Measurements from ENCODE around the gene DIAPH2. TPM values are rescaled to one million over a fixed set of nuclear protein-coding genes. Genes with fewer than 3 reads are reported as not detected.

DIAPH2 gene
- total and polyA plus RNA-seq, 12 donors = 1.8 to 13.6 (median 10.1) TPM

DNA sequence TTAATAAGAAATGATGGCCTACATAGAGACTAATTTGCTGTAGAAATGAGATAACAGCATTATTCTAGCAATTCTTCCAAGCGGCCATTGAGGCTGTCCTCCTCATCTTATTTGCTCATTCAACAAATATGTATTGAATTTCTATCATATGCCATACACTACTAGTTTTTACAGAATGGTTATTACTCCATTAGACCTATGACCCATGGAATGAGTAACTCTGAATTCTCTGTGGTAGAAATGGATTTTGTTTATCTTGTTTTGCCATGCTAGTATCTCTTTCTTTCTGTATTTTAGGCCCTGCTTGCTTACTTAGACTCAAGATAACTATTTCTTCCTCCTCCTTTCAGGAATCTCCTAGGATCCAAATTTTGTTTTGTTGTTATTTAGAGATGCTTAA lies 302.6 kb downstream of the DIAPH2 start:
- Histone ChIP-seq H3K4me1 (peaks cover 0 to 11% (median 0%) of the 10 kb centered on the region in 9 donors), H3K9me3 (no peaks in the 10 kb centered on the region), H3K27ac (no peak overlapping the region), H3K27me3 (peaks cover 0 to 21% (median 0%) of the 10 kb centered on the region in 7 donors), H3K36me3 (no peaks in the 10 kb centered on the region), H3K4me3 (no peak overlapping the region)
- DNase-seq = no peak
- 90 to 100% methylated on average over 1 of the region's 1 CpG for WGBS, 2 donors
- intact Hi-C loops (cut with DNase I) = no loop called here
- ATAC-seq = no peak
- TF ChIP-seq, protein P1, sequence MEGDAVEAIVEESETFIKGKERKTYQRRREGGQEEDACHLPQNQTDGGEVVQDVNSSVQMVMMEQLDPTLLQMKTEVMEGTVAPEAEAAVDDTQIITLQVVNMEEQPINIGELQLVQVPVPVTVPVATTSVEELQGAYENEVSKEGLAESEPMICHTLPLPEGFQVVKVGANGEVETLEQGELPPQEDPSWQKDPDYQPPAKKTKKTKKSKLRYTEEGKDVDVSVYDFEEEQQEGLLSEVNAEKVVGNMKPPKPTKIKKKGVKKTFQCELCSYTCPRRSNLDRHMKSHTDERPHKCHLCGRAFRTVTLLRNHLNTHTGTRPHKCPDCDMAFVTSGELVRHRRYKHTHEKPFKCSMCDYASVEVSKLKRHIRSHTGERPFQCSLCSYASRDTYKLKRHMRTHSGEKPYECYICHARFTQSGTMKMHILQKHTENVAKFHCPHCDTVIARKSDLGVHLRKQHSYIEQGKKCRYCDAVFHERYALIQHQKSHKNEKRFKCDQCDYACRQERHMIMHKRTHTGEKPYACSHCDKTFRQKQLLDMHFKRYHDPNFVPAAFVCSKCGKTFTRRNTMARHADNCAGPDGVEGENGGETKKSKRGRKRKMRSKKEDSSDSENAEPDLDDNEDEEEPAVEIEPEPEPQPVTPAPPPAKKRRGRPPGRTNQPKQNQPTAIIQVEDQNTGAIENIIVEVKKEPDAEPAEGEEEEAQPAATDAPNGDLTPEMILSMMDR (IDR thresholded peaks at IDR 0.05) = no peak

DNA sequence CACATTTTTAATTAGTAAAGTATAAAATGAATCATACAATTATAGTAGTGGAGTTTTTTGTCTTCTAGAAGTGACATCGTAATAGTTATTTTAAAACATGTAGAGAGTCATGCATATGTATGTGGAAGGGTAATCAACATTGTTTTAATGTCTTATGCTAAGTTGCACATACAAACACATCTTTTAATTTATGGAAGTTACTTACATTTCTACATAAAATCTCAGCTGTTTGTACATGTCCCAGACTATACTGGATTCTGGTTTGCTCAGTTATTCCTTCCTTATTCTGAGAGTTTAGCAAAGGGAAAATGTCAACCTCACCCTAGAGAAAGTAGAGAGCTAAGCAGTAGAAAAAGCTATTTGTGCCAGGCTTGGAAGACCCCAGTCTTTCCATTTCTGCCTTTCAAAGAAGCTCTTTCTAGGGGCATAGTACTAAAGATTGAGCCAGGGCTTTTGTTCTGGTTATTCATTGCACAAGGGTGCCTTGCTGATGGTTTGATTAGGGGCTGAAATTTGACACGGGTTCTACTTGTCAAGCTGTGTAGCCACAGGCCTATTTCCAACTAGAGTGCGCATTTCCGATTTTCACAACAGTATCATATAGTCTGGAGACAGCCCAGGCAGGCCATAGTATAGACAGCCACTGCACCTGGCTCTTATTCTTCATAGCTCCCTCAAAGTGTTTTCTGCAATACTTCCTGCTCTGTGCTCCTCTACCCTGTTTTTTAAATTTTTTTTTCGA lies 305.4 kb downstream of the DIAPH2 start:
- WGBS, 2 donors = 88 to 91% methylated on average over 5 of the region's 5 CpGs
- intact Hi-C loops (cut with DNase I) = no loop called here
- TF ChIP-seq, protein P1 (IDR thresholded peaks at IDR 0.05) = no peak
- no peak for ATAC-seq
- no peak for DNase-seq
- Histone ChIP-seq H3K9me3 (no peaks in the 10 kb centered on the region), H3K27ac (no peak overlapping the region), H3K36me3 (no peaks in the 10 kb centered on the region), H3K27me3 (peaks cover 0 to 15% (median 0%) of the 10 kb centered on the region in 7 donors), H3K4me1 (no peaks in the 10 kb centered on the region), H3K4me3 (no peak overlapping the region)

DNA sequence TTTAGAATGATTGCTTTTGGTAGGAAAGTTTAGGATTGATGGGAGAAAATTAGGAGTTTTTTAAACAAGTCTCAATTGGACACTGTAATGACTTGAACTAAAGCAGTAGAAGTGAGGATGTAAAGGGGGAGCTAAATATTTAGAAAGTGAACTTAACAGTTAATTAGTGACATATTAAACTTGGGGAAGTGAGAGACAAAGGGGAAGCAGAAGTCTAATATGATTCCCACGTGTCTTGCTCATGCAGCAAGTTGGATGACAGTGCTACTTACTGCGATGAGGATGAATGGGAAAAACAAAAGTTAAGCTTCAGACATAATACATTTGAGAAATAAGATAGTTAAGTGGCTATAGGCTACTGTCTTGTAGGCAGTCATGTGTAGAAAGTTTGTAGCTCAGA lies 309.5 kb downstream of the DIAPH2 start:
- DNase-seq (no peak), ATAC-seq (no peak)
- TF ChIP-seq, protein P1 (IDR thresholded peaks at IDR 0.05) = no peak
- H3K27me3 ChIP-seq = peaks cover 0 to 10% (median 0%) of the 10 kb centered on the region in 7 donors
- no peaks in the 10 kb centered on the region for H3K36me3 ChIP-seq
- no peaks in the 10 kb centered on the region for H3K4me1 ChIP-seq
- no peak overlapping the region for H3K27ac ChIP-seq
- peaks cover 0 to 3% (median 0%) of the 10 kb centered on the region in 11 donors for H3K9me3 ChIP-seq
- H3K4me3 ChIP-seq = no peak overlapping the region
- 62 to 81% methylated on average over 2 of the region's 2 CpGs for WGBS, 2 donors
- intact Hi-C loops (cut with DNase I) = no loop called here

DNA sequence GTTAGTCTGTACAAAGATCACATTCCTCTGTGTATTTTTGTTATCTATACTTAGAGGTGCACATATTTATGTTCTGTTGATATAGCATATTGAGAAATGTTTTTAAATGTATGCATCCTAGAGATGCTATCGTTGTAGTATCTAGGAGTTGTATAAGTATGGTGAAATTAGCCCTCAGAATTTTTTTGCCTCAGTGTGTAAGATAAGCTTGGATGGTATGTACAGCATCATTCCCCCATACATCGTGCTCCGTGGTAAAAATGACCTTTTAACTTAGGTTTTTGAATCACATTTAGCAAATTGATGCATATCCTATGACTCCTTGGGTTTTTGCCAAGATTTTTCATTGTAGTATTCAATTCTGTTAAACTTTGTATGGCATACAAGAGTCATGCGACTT lies 312.6 kb downstream of the DIAPH2 start:
- H3K9me3 ChIP-seq = peaks cover 0 to 5% (median 0%) of the 10 kb centered on the region in 11 donors
- no peak overlapping the region for H3K4me3 ChIP-seq
- no peak overlapping the region for H3K27ac ChIP-seq
- peaks cover 0 to 6% (median 0%) of the 10 kb centered on the region in 7 donors for H3K27me3 ChIP-seq
- no peaks in the 10 kb centered on the region for H3K36me3 ChIP-seq
- TF ChIP-seq, protein P1 (IDR thresholded peaks at IDR 0.05) = no peak
- H3K4me1 ChIP-seq = no peaks in the 10 kb centered on the region
- DNase-seq (no peak), ATAC-seq (no peak)
- WGBS, 2 donors = 78 to 80% methylated on average over 4 of the region's 4 CpGs
- intact Hi-C loops (cut with DNase I) = no loop called here

Data from heart right ventricle (tissue), 16 donors.